Measurements from ENCODE around the gene POC1A.

POC1A gene

DNA sequence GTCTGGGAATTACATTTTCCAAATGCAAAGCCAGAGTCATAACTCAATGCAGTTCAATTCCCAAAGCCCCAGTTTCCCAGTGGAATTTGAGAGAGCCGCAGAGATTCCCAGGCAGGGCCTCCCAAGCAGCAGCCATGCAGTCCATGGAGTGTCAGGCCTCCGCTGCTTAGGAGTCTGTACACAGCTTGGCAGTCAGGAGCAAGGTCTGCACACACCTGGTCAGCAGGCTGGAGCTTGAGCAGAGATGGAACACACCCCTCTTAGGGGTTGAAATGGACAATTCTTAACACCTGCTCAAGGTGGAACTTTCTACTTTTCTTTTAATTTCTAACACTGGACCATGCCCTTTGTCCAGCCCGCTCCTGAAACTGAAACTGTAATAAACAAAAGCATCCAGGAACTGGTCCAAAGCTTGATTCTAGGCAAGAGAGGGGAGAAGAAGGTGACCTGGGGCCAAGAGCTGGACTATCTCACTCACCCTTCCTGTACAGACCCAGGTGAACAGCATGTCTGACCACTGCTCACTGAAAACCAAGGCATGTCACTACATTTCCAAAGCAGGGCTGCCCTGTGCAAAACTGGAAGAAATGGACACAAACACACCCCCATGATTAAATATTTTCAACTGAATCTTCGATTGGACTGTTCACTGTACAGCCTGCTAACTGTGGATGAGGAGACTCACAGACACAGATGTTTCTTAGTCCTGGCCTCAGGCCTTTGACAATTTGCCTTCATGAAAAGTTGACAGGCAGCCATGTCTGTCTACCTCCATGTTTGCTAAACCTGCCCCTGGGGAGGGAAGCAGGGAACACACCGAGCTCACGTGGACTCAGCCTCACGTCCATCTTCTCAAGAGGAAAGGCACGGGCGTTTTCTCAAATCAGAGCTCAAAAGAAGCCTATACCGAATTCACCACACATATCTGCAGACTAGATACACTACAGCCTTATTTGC, 49.3 kb downstream of the POC1A start:
- DNase-seq (ENCODE audit: low read depth): no peak

DNA sequence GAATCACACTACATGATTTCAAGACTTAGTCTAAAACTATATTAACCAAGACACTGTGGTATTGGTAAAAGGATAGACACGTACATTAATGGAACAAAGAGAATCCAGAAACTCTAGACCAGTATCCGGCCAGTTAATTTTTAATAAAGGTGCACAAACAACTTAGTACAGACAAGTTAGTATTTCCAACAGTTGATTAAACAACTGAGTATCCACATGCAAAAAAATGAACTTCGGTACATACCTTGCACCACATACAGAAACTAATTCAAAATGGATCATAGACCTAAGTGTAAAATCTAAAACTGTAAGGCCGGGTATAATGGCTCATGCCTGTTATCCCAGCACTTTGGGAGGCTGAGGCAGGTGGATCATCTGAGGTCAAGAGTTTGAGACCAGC, 51.3 kb downstream of the POC1A start:
- no peak for DNase-seq (ENCODE audit: low read depth)

DNA sequence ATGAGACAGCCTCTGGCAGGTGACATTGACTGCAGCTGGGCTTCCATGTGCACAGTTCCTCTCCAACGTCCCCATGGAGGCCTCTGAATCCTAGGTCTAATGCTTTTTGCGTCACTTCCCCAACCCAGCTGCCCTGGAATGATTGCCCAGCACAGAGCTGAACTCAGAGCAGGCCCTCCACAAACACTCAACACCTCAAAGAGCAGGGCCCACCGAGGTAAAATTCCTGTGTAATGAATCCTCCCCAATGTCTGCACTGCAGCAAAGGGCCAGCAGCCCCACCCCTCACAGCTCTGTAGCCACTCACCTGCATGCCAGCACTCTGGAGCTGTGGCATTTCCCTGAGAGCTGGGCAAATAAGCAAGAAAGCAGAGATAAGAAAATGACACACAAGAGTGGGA, 55.2 kb downstream of the POC1A start:
- no peak for DNase-seq (ENCODE audit: low read depth)

DNA sequence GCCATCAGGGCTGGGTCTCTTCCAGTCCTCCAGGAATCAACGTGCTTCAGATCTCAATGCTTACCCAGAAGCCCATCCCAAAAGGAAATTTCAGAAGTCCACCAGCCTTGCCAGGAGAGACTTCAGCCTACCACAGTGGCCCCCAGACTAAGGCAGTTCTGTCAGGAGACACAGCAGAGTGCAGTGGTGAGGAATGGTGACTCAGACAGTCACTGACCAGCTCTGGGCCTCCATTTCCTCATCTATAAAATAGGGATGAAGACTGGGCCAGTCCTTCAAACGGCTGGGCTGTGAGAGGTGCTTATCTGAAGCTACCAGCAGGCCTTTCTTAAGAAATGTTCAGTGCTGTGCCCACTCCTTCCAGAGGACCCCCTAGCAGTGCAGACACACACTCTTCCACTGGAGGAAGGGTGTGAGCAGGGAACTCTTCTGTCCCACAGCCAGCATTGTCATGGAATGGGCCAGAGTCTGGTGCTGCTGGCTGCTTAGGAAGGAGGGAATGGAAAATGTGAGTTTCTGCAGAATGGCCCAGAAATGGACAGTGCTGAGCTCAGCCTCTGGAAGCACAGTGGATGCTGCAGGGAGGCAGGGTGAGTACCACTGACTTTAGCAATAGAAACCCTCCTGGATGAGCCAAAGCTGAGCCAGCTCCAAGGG, 56.2 kb downstream of the POC1A start:
- no peak for DNase-seq (ENCODE audit: low read depth)

DNA sequence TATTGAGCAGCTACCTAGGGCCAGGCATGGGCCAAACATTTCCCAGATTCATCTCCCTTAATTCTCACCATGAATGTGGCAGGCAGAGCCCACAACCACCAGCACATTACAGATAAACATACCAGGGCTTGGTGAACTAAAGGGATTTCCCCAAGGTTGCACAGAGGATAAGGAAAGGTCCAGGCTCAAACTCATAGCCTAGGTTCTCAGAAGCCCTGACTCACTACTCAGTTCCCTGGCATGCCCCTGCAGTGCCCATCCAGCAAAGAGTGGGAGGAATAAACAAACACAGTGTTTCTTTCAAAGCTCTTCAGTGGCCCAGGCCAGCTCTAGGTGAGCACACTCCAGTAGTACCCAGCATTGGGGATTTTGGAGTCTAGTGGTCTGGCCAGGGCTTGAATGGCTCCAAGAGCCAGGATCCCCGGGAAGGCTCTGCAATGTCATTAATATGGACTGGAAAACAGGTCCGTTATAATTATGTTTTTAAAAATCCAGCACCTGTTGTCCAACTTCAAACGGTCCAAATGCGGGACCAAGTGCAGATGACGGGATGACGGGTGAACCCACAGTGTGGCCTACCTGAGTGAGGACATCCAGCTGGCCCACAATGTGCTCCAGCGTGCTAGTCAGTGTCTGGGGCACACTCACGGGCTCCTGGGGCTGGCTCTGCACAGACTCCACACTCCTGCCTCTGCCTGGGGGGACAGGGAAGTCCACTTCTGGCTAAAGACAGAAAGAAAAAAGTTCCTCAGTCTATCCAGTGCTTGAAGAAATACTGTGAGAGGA, 58.0 kb downstream of the POC1A start:
- DNase-seq (ENCODE audit: low read depth): no peak

DNA sequence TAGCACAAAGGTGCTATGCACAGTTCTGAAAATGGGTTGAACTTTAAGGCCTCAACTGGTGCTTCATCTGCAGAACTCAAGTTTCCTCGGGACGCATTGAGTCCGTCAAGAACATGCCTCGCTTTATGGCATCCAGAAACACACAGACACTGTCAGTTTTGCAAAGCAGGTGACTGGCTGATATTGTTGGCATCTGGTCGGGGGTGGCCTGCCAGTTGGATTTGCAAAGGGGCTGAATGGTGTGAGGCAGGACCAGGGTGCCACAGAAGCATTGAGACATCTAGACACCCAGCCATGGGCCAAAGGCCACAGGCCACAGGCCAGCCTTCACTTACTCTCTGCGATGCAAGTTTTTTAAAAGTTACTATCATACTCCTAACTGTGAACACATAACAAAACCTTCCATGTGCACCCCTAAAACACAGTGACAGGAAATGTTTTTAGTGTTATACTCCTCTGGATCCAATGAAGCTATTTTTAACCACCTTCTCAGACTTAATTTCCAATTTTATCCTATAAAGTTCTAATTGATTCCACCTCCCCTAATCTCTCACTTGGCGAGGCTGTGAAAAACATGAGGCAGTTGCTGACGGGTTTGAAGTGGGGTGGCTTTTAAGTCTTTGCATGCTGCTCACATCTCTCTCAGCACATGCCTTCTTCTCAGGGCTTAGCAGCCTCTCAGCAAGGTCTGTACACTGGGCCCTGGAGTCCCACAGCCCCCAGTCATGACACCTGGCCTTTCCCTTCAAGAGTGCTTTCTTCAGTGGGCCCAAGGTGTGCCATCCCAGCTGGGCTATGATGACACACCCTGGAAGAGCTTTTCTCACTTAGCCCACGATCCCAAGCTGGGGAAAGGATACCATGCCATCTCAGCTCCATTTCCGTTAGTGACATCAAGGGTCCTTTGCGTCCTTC, 59.4 kb downstream of the POC1A start:
- DNase-seq (ENCODE audit: low read depth): no peak

DNA sequence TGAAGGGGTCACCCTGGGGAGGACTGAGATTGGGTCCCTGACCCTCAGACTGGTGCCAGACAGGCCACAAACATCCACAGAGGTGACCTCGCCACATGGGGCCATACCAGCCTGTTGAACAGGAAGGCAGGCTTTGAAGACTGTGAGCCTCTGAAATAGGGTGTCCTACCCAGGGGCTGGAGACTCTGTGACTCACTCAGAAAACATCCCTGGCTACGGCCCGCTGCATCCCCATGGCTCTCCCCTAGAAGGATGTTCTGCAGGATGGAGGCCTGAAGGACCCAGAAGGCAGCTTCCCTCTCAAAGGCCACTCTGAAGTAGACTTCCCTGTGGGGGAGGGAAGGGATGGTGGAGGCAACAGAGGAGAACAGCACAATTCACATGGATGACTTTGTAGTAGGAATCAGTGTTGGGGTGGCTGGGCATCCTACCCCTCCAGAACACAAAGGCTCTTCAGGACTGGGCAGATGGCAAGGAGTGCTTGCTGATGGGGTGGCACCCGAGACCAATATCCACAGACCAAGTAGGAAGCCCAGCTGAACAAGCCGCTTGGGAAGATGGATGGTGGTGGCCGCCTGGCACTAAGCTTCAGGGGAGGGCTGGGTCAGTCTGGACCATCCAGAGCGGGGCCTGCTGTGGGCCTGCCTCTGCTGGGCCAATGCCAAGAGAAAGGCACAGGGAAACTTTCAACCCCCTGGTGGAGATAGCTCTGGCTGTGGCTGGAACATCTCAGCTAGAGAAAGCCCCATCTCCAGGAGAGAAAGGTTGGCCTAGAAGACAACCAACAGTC, 60.3 kb downstream of the POC1A start:
- DNase-seq (ENCODE audit: low read depth): no peak

DNA sequence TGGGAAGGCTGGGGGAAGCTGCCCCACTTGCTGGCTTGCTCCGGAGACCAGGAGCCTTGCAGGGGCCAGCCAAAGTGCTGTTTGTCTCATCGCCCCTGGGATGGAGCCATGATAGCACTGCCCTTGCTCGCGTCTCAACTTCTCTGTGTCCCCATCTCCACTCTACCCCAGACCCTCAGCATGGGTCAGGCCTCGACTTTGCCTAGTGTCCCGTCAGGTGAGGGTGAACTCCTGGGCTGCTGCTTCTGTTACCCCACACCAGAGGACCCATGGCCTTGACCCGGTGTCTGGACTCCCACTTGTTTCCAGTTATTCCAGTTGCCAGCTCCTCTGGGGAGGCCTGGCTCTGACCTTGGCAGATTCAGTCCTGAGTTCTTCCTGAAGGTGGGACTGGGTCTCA, 61.3 kb downstream of the POC1A start:
- DNase-seq (ENCODE audit: low read depth): no peak

DNA sequence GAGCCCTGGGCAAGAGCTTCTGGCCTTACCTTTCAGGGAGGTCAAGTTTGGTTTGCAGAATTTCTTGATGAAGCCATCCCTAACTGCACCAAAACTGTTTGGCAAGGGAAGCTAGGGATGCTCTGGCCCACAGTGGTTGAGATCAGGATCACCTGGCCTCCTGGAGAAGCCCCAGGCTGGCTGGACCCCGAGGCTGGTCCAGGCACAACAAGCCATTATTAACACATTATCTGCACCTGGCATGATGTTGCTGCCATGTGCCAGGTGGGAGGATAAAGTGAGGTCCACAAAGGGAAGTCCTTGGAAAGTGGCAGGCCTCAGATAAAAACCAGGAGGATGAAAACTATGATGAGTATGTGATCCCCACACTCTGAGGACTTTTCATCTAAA, 62.0 kb downstream of the POC1A start:
- no peak for DNase-seq (ENCODE audit: low read depth)

DNA sequence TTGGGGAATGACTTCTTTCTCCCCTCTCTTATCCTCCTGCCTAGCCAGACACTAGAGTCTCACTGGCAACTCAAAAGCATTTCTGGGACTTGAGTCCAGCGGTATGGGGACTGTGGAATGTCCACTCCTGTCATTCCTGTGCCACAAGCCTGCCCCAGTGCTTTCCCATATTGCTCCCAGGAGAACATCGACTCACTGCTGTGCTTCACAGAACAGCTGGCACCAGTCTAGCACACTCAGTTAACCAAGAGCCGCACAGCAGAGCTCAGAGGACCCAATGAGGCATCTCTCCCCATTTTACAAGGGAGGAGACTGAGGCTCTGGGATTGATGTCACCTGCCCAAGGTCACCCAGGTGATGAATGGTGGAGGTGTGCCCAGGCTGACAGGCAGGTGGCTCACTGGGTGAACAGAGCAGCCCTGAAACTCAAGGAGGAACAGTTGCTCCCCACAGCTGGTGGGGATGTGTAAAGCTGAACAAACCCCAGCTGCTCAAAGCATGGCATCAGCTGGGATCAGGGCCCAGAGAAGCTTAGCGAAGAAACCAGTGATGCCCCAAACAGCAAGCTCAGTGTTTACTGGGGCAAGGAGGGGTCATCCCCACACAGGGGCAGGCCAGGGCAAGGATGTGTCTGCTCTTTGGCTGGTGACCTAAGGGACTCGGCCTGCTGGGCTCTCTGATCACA, 62.5 kb downstream of the POC1A start:
- no peak for DNase-seq (ENCODE audit: low read depth)

DNA sequence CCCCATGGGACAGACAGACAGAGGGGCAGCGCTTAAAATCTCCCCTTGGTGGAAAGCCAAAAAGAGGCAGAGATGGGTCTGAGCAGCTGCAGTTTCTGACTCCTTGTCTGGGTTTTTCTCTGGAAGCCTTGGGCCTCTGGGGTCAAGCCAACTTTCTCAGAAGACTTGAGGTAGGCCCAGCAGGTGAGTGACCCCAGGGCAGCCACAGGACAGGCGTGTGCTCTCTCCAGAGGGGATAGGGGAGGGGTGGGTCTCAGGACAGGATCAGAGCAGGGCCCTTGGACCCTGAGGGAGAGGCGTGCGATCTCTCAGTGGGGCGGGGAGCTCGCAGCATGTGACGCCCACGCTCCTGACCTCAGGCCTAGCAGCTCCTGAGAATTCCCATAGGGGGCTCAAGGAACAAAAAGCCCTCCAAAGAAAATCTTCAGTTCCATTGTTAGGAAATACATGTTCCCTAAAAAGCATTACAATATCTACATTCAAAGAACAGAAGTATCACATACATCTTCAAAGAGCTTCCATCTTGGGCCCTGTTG, 63.2 kb downstream of the POC1A start:
- DNase-seq (ENCODE audit: low read depth): no peak

DNA sequence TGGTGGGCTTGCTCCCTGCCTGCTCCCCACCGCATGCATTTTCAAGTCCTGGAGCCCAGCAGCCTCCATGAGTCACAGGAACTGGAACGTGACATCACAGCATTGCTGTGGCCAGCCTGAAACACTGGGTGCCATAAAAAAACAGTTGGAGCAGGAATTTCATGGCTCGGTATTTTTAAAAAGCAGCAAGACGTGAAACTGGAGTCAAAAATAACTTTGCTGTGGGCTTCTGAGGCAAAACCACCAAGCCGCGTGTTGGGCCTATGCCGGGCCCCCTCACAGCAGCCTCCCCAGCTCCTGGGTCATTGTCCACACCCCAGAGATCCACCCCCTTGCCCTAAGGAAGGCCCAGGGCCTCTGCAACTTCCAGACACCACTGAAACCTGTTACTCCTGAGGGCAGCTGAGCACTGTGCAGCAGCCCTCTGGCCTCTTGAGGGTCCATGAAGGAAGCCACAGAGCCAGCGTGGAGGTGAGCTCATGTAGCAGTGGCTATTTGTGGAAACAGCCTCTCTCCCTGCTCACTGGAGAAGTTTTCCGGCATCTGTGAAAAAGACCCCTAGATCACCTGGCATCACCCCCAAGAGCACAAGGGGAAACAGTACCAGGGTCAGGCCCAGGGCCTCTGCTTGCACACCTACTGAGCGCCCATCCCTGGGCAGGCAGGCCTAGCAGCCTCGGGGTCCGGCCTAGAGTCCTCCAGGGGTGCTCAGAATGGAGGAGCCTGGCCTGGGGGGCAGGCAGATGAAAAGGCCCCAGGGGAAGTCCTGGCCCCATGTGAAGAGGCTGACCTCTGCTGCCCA, 63.9 kb downstream of the POC1A start:
- no peak for DNase-seq (ENCODE audit: low read depth)

DNA sequence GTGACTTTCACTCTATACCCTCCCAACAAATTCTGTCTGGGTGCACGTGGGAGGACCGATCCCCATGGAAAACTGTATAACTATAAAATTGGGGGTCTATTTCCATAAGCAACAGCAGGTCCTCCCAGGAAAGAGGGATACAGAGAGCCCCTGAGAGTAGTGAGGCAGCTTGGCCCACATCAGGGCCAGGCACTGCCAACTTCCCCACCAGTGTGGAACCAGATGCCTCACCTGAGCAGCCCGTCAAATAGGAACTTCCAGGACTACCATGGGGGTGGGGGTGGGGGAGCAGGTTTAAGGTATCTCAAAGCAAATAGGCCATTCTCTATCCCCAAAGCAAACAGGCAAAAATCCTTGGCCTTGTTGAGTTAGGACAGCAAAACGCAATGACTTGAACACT, 64.5 kb downstream of the POC1A start:
- no peak for DNase-seq (ENCODE audit: low read depth)

DNA sequence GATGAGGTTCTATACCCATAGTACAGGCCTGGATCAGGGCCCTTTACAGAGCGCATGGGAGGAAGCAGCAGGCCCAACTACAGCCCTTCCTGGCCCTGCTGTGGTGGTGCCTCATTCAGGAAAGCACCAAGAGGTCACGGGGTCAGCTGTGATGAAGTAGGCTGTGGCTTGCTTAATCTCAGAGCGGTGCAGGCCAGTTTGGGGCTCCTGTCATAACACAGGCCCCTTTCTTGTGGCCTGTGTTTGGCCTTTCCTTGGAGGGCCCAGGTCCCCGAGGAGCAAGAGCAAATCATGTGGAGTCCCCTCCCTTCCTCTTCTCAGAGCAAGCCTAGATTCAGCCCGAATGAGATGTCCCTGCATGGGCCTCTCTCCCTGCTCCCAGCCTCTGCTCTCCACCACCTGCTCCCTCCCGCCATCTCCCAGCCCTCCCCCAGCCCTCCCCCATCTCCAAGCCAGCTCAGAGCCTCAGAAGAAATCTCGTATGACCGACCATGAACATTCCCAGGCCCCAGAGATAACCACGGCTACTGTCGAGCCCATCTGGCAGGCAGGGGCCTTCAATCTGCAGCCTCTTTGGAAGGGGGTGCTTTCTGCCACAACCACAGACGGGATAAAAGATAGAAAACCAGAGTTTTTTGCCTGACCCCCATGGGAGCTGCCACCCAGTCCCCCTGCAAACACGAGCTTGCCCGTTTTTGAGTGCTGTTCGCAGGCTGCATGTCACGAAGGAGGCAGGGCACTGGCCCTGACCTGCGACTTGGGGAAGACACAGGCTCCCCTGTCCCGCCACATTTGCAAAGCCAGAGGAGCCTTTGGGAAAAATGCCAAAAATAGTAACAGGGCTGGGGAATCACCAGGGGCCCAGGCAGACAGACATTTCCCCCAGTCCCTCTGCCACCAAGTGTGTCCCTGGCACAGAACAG, 65.5 kb downstream of the POC1A start:
- no peak for DNase-seq (ENCODE audit: low read depth)

DNA sequence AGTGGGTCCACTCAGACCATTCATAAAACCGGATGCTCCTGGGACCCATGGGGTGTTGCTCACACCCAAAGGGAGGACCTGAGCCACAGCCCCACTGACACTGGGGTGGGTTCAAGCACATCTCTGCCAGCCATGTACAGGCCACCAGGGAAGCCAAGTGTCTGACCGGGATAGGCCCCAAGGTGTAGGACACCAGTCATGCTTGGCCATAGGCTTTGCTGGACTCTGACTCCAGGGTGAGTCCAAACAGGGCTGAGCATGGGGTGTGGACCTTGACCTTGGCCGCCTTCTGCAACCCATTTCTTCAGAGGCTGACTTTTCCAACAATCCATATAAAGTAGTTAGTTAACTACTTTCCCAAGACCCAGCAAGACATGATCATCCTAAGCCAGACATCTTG, 66.5 kb downstream of the POC1A start:
- no peak for DNase-seq (ENCODE audit: low read depth)

DNA sequence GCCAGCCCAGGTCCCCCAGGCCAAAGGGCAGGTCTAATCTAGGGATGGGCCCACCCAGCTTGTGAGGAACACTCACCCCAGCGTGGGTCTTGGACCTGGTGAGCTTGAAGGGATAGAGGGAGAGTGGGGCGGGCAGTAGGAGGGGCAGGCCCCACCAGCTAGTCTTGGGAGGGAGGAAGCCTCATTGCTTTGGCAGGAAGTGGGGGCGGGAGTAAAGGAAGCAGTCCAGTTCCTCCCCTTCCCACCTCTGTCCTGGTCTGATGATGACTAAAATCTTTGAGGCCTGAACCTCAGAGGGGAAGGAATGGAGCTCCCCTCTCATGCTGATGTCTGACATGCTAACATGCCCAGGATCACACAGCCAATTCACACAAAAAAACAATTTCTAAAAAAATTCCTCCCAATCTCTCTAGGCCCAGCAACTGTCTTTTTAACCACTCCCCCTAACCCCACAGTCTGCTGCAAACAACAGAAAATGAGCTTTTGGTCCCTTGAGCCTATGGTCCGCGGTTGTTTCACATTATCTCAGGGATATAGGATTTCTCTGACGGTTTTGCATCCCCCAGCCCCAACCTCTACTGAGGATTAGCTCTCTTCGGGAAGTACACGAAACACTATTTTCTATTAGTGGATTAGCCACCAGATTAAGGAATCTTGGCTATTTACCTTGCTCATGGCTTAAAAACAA, 67.1 kb downstream of the POC1A start:
- no peak for DNase-seq (ENCODE audit: low read depth)

DNA sequence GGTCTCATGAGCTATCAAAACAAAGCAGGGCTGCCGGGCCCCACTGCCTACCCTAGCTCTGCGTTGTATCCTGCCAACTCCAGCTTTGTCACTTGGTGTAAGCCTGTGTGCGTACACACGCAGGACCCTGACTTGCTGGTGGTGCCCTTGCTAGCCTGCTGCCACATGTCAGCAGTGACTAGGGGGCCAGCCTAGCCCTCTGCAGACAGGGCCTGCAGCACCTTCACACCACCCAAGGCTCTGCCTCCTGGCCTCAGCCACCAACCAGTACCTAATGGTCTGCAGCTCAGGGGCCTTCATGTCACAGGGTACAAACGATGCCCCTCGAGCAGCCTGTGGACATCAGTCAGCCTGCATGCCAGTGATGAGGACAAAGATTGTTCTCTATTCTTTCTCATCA, 67.8 kb downstream of the POC1A start:
- DNase-seq (ENCODE audit: low read depth): no peak
